Cardiac muscle cell (in vitro differentiated cells and primary cell): ENCODE measurements around the gene TAOK3. TPM values are rescaled to one million over a fixed set of nuclear protein-coding genes. Genes with fewer than 3 reads are reported as not detected.

Experiments
- DNase-seq, 2 donors: peaks; one replicate each; pipeline versions ENCODE4 v3.0.0 to v3.0.0-alpha.2; 2010 to 2017; ENCODE audit warnings: low read depth in 1 of 2, low spot score in 1 of 2
- H3K27ac ChIP-seq: fragments of 200-600 bp; sonication (generic); 2 replicates; pipeline ENCODE4 v1.5.1; 2016
- H3K27me3 ChIP-seq: fragments of 200-600 bp; sonication (generic); 2 replicates; pipeline ENCODE4 v1.6.0; 2016; ENCODE audit warnings: control low read depth
- H3K36me3 ChIP-seq: fragments of 200-600 bp; sonication (generic); 2 replicates; pipeline ENCODE4 v1.5.1; 2016; ENCODE audit warnings: control low read depth
- H3K4me1 ChIP-seq: fragments of 200-600 bp; sonication (generic); 2 replicates; pipeline ENCODE4 v1.8.1; 2017; ENCODE audit warnings: low read depth, mild to moderate bottlenecking, mixed run types
- H3K4me3 ChIP-seq: fragments of 200-600 bp; sonication (generic); 2 replicates; pipeline ENCODE4 v1.5.1; 2016; ENCODE audit warnings: mild to moderate bottlenecking
- H3K9me3 ChIP-seq: fragments of 200-600 bp; sonication (generic); 2 replicates; pipeline ENCODE4 v1.5.1; 2017; ENCODE audit warnings: low read depth, mild to moderate bottlenecking, control low read depth
- CTCF ChIP-seq: IDR thresholded peaks from 2 replicates; pipeline ENCODE4 v1.5.1; 2012; ENCODE audit warnings: low read depth, mild to moderate bottlenecking, low read length
- polyA plus RNA-seq: library from polyadenylated mRNA; unstranded; fragments of >200 nt; fragmentation: Nextera tagmentation; extraction: Ambion mirVana; gene quantifications from 2 replicates; pipeline ENCODE4 v1.2.1, GENCODE V29; 2016
- total RNA-seq: library from RNA; depleted of rRNA; stranded (reverse); fragments of >200 nt; gene quantifications from 2 replicates; pipeline ENCODE4 v1.2.3, GENCODE V29; 2016

Gene TAOK3
- total and polyA plus RNA-seq, 2 experiments from 2014 or later = 10.5 to 13.9 TPM

GRCh38 chr12:118101051-118101450, 271.7 kb downstream of the TAOK3 start:
- Histone ChIP-seq H3K4me1 (peaks cover 5% of the 10 kb centered on the region), H3K4me3 (no peak overlapping the region), H3K27ac (no peak overlapping the region), H3K36me3 (no peaks in the 10 kb centered on the region), H3K9me3 (no peaks in the 10 kb centered on the region), H3K27me3 (no peaks in the 10 kb centered on the region)
- no peak for TF ChIP-seq CTCF
- DNase-seq = no peak

Other genes starting within 250 kb of the TAOK3 start
- 404 and 408 TPM in 2 replicates for gene PEBP1, start 236.8 kb downstream of the TAOK3 start, total RNA-seq
- gene PEBP1, start 236.8 kb downstream of the TAOK3 start, polyA plus RNA-seq = 468 and 511 TPM in 2 replicates
- gene SUDS3, start 3.6 kb upstream of the TAOK3 start, total RNA-seq = 44.7 and 50.9 TPM in 2 replicates
- gene SUDS3, start 3.6 kb upstream of the TAOK3 start, polyA plus RNA-seq = 30.4 and 33.8 TPM in 2 replicates